Cardiac muscle cell (in vitro differentiated cells and primary cell): ENCODE results near the gene GTF3C2. TPM values are rescaled to one million over a fixed set of nuclear protein-coding genes. Genes with fewer than 3 reads are reported as not detected.
A peak's percentile ranks its signal among the peaks of the same experiment; 100 is the strongest.

Experiments used
- DNase-seq, 2 donors: peaks; one replicate each; pipeline versions ENCODE4 v3.0.0 to v3.0.0-alpha.2; 2010 to 2017; ENCODE audit warnings: low read depth in 1 of 2, low spot score in 1 of 2
- H3K27ac ChIP-seq: fragments of 200-600 bp; sonication (generic); 2 replicates; pipeline ENCODE4 v1.5.1; 2016
- H3K27me3 ChIP-seq: fragments of 200-600 bp; sonication (generic); 2 replicates; pipeline ENCODE4 v1.6.0; 2016; ENCODE audit warnings: control low read depth
- H3K36me3 ChIP-seq: fragments of 200-600 bp; sonication (generic); 2 replicates; pipeline ENCODE4 v1.5.1; 2016; ENCODE audit warnings: control low read depth
- H3K4me1 ChIP-seq: fragments of 200-600 bp; sonication (generic); 2 replicates; pipeline ENCODE4 v1.8.1; 2017; ENCODE audit warnings: low read depth, mild to moderate bottlenecking, mixed run types
- H3K4me3 ChIP-seq: fragments of 200-600 bp; sonication (generic); 2 replicates; pipeline ENCODE4 v1.5.1; 2016; ENCODE audit warnings: mild to moderate bottlenecking
- H3K9me3 ChIP-seq: fragments of 200-600 bp; sonication (generic); 2 replicates; pipeline ENCODE4 v1.5.1; 2017; ENCODE audit warnings: low read depth, mild to moderate bottlenecking, control low read depth
- CTCF ChIP-seq: IDR thresholded peaks from 2 replicates; pipeline ENCODE4 v1.5.1; 2012; ENCODE audit warnings: low read depth, mild to moderate bottlenecking, low read length
- polyA plus RNA-seq: library from polyadenylated mRNA; unstranded; fragments of >200 nt; fragmentation: Nextera tagmentation; extraction: Ambion mirVana; gene quantifications from 2 replicates; pipeline ENCODE4 v1.2.1, GENCODE V29; 2016
- total RNA-seq: library from RNA; depleted of rRNA; stranded (reverse); fragments of >200 nt; gene quantifications from 2 replicates; pipeline ENCODE4 v1.2.3, GENCODE V29; 2016

GTF3C2 gene
- total and polyA plus RNA-seq, 2 experiments from 2014 or later = 38.2 to 47.7 TPM

GRCh38 chr2:27378096-27378808 lies 21.7 kb upstream of the GTF3C2 start:
- Histone ChIP-seq H3K27ac (peak overlapping the region; percentile 96), H3K4me3 (no peak overlapping the region), H3K9me3 (no peaks in the 10 kb centered on the region), H3K27me3 (no peaks in the 10 kb centered on the region), H3K4me1 (peaks cover 7% of the 10 kb centered on the region), H3K36me3 (peaks cover 48% of the 10 kb centered on the region)
- peak; percentile 11 for TF ChIP-seq CTCF
- DNase-seq = peak in 1 of 2 donors; percentile 21

- no peak for TF ChIP-seq CTCF
- H3K36me3 ChIP-seq = peaks cover 53% of the 10 kb centered on the region
- no peak for DNase-seq
Measured at GRCh38 chr2:27377618-27378095, 21.1 kb upstream of the GTF3C2 start.

GRCh38 chr2:27376866-27377617 lies 20.5 kb upstream of the GTF3C2 start:
- peaks cover 49% of the 10 kb centered on the region for H3K36me3 ChIP-seq

More at GRCh38 chr2:27377618-27378095, 21.1 kb upstream of the GTF3C2 start:
- peak overlapping the region; percentile 50 for H3K27ac ChIP-seq
- no peaks in the 10 kb centered on the region for H3K27me3 ChIP-seq
- no peak overlapping the region for H3K4me3 ChIP-seq
- no peaks in the 10 kb centered on the region for H3K9me3 ChIP-seq
- peaks cover 7% of the 10 kb centered on the region for H3K4me1 ChIP-seq

GRCh38 chr2:27376151-27376865 lies 19.7 kb upstream of the GTF3C2 start:
- no peak for TF ChIP-seq CTCF
- peaks cover 45% of the 10 kb centered on the region for H3K36me3 ChIP-seq

More at GRCh38 chr2:27376866-27377617, 20.5 kb upstream of the GTF3C2 start:
- DNase-seq = no peak
- H3K27ac ChIP-seq = peak overlapping the region; percentile 50
- peaks cover 11% of the 10 kb centered on the region for H3K4me1 ChIP-seq
- H3K4me3 ChIP-seq = no peak overlapping the region
- no peak for TF ChIP-seq CTCF
- H3K9me3 ChIP-seq = no peaks in the 10 kb centered on the region
- no peaks in the 10 kb centered on the region for H3K27me3 ChIP-seq

GRCh38 chr2:27375513-27376099 lies 19.0 kb upstream of the GTF3C2 start:
- Histone ChIP-seq H3K27me3 (no peaks in the 10 kb centered on the region), H3K4me1 (peaks cover 17% of the 10 kb centered on the region), H3K4me3 (no peak overlapping the region), H3K36me3 (peaks cover 45% of the 10 kb centered on the region), H3K9me3 (no peaks in the 10 kb centered on the region), H3K27ac (no peak overlapping the region)
- DNase-seq = no peak
- no peak for TF ChIP-seq CTCF

More at GRCh38 chr2:27376151-27376865, 19.7 kb upstream of the GTF3C2 start:
- no peak for DNase-seq
- Histone ChIP-seq H3K27ac (no peak overlapping the region), H3K4me3 (no peak overlapping the region), H3K27me3 (no peaks in the 10 kb centered on the region), H3K9me3 (no peaks in the 10 kb centered on the region), H3K4me1 (peaks cover 17% of the 10 kb centered on the region)
